ENCODE results near the gene RPGRIP1. TPM values are rescaled to one million over a fixed set of nuclear protein-coding genes. Genes with fewer than 3 reads are reported as not detected.

The RPGRIP1 gene
- total and polyA plus RNA-seq, 2 donors, result 0.19 to 0.30 TPM

- peaks cover 46 to 89% of the 10 kb centered on the region in 2 donors for H3K36me3 ChIP-seq (ENCODE audit: control insufficient read depth in 2 of 2, insufficient read depth in 2 of 2, low read length in 1 of 2)
- H3K27ac ChIP-seq (ENCODE audit: low read depth in 1 of 2, low read length in 1 of 2), result no peak overlapping the region
- H3K9me3 ChIP-seq (ENCODE audit: control insufficient read depth in 2 of 2, insufficient read depth in 1 of 2, low read length in 1 of 2), result no peaks in the 10 kb centered on the region
- no peak for DNase-seq (ENCODE audit: low read depth in 6 of 9, low spot score in 9 of 9)
- peaks cover 7 to 10% of the 10 kb centered on the region in 2 donors for H3K4me1 ChIP-seq (ENCODE audit: control insufficient read depth in 2 of 2, insufficient read depth in 2 of 2, low read length in 2 of 2)
- no peaks in the 10 kb centered on the region for H3K27me3 ChIP-seq (ENCODE audit: control insufficient read depth in 2 of 2, insufficient read depth in 1 of 2, low read length in 1 of 2)
- 35% methylated on average over 7 of the region's 7 CpGs for WGBS
- no peak overlapping the region for H3K4me3 ChIP-seq (ENCODE audit: low read length in 2 of 2)
These were observed 22.4 kb upstream of the RPGRIP1 start for GRCh38 chr14:21257394-21257909.

- Histone ChIP-seq H3K27ac (ENCODE audit: low read depth in 1 of 2, low read length in 1 of 2) (no peak overlapping the region), H3K4me3 (ENCODE audit: low read length in 2 of 2) (no peak overlapping the region), H3K27me3 (ENCODE audit: control insufficient read depth in 2 of 2, insufficient read depth in 1 of 2, low read length in 1 of 2) (no peaks in the 10 kb centered on the region), H3K9me3 (ENCODE audit: control insufficient read depth in 2 of 2, insufficient read depth in 1 of 2, low read length in 1 of 2) (no peaks in the 10 kb centered on the region), H3K36me3 (ENCODE audit: control insufficient read depth in 2 of 2, insufficient read depth in 2 of 2, low read length in 1 of 2) (peaks cover 51 to 93% of the 10 kb centered on the region in 2 donors), H3K4me1 (ENCODE audit: control insufficient read depth in 2 of 2, insufficient read depth in 2 of 2, low read length in 2 of 2) (peaks cover 8 to 12% of the 10 kb centered on the region in 2 donors)
- 93% methylated on average over 10 of the region's 10 CpGs for WGBS
- DNase-seq (ENCODE audit: low read depth in 6 of 9, low spot score in 9 of 9), result no peak
These were observed 21.6 kb upstream of the RPGRIP1 start for GRCh38 chr14:21258005-21258888.

- Histone ChIP-seq H3K4me3 (ENCODE audit: low read length in 2 of 2) (no peak overlapping the region), H3K4me1 (ENCODE audit: control insufficient read depth in 2 of 2, insufficient read depth in 2 of 2, low read length in 2 of 2) (peaks cover 8 to 16% of the 10 kb centered on the region in 2 donors), H3K27ac (ENCODE audit: low read depth in 1 of 2, low read length in 1 of 2) (no peak overlapping the region), H3K27me3 (ENCODE audit: control insufficient read depth in 2 of 2, insufficient read depth in 1 of 2, low read length in 1 of 2) (no peaks in the 10 kb centered on the region), H3K36me3 (ENCODE audit: control insufficient read depth in 2 of 2, insufficient read depth in 2 of 2, low read length in 1 of 2) (peaks cover 50 to 95% of the 10 kb centered on the region in 2 donors), H3K9me3 (ENCODE audit: control insufficient read depth in 2 of 2, insufficient read depth in 1 of 2, low read length in 1 of 2) (no peaks in the 10 kb centered on the region)
- WGBS, result 98% methylated on average over 5 of the region's 5 CpGs
- no peak for DNase-seq (ENCODE audit: low read depth in 6 of 9, low spot score in 9 of 9)
These were observed 20.7 kb upstream of the RPGRIP1 start for GRCh38 chr14:21258889-21259787.

GRCh38 chr14:21261824-21262223 lies 18.1 kb upstream of the RPGRIP1 start:
- Histone ChIP-seq H3K27ac (ENCODE audit: low read depth in 1 of 2, low read length in 1 of 2) (no peak overlapping the region), H3K4me1 (ENCODE audit: control insufficient read depth in 2 of 2, insufficient read depth in 2 of 2, low read length in 2 of 2) (peaks cover 20 to 34% of the 10 kb centered on the region in 2 donors), H3K27me3 (ENCODE audit: control insufficient read depth in 2 of 2, insufficient read depth in 1 of 2, low read length in 1 of 2) (no peaks in the 10 kb centered on the region), H3K4me3 (ENCODE audit: low read length in 2 of 2) (no peak overlapping the region), H3K9me3 (ENCODE audit: control insufficient read depth in 2 of 2, insufficient read depth in 1 of 2, low read length in 1 of 2) (peaks cover 0 to 2% of the 10 kb centered on the region in 2 donors), H3K36me3 (ENCODE audit: control insufficient read depth in 2 of 2, insufficient read depth in 2 of 2, low read length in 1 of 2) (peaks cover 43 to 94% of the 10 kb centered on the region in 2 donors)
- DNase-seq (ENCODE audit: low read depth in 6 of 9, low spot score in 9 of 9), result no peak
- WGBS, result 92% methylated on average over 1 of the region's 1 CpG

GRCh38 chr14:21262410-21262809 lies 17.5 kb upstream of the RPGRIP1 start:
- DNase-seq (ENCODE audit: low read depth in 6 of 9, low spot score in 9 of 9), result no peak
- Histone ChIP-seq H3K4me1 (ENCODE audit: control insufficient read depth in 2 of 2, insufficient read depth in 2 of 2, low read length in 2 of 2) (peaks cover 18 to 36% of the 10 kb centered on the region in 2 donors), H3K27me3 (ENCODE audit: control insufficient read depth in 2 of 2, insufficient read depth in 1 of 2, low read length in 1 of 2) (no peaks in the 10 kb centered on the region), H3K9me3 (ENCODE audit: control insufficient read depth in 2 of 2, insufficient read depth in 1 of 2, low read length in 1 of 2) (peaks cover 0 to 2% of the 10 kb centered on the region in 2 donors), H3K27ac (ENCODE audit: low read depth in 1 of 2, low read length in 1 of 2) (no peak overlapping the region), H3K4me3 (ENCODE audit: low read length in 2 of 2) (no peak overlapping the region), H3K36me3 (ENCODE audit: control insufficient read depth in 2 of 2, insufficient read depth in 2 of 2, low read length in 1 of 2) (peaks cover 37 to 92% of the 10 kb centered on the region in 2 donors)
- WGBS, result 89% methylated on average over 3 of the region's 3 CpGs

- H3K4me3 ChIP-seq (ENCODE audit: low read length in 2 of 2), result no peak overlapping the region
- peaks cover 34 to 93% of the 10 kb centered on the region in 2 donors for H3K36me3 ChIP-seq (ENCODE audit: control insufficient read depth in 2 of 2, insufficient read depth in 2 of 2, low read length in 1 of 2)
- H3K27me3 ChIP-seq (ENCODE audit: control insufficient read depth in 2 of 2, insufficient read depth in 1 of 2, low read length in 1 of 2), result no peaks in the 10 kb centered on the region
- peaks cover 15 to 30% of the 10 kb centered on the region in 2 donors for H3K4me1 ChIP-seq (ENCODE audit: control insufficient read depth in 2 of 2, insufficient read depth in 2 of 2, low read length in 2 of 2)
- peak overlapping the region in 1 of 2 donors; percentile 13 for H3K27ac ChIP-seq (ENCODE audit: low read depth in 1 of 2, low read length in 1 of 2)
- H3K9me3 ChIP-seq (ENCODE audit: control insufficient read depth in 2 of 2, insufficient read depth in 1 of 2, low read length in 1 of 2), result peaks cover 0 to 2% of the 10 kb centered on the region in 2 donors
- WGBS, result 32% methylated on average over 5 of the region's 5 CpGs
- no peak for DNase-seq (ENCODE audit: low read depth in 6 of 9, low spot score in 9 of 9)
These were observed 16.4 kb upstream of the RPGRIP1 start for GRCh38 chr14:21263284-21264024.

- no peak for DNase-seq (ENCODE audit: low read depth in 6 of 9, low spot score in 9 of 9)
- H3K27me3 ChIP-seq (ENCODE audit: control insufficient read depth in 2 of 2, insufficient read depth in 1 of 2, low read length in 1 of 2), result no peaks in the 10 kb centered on the region
- H3K27ac ChIP-seq (ENCODE audit: low read depth in 1 of 2, low read length in 1 of 2), result peak overlapping the region in 1 of 2 donors; percentile 13
- 56% methylated on average over 4 of the region's 4 CpGs for WGBS
- H3K9me3 ChIP-seq (ENCODE audit: control insufficient read depth in 2 of 2, insufficient read depth in 1 of 2, low read length in 1 of 2), result peaks cover 0 to 2% of the 10 kb centered on the region in 2 donors
- peaks cover 30 to 85% of the 10 kb centered on the region in 2 donors for H3K36me3 ChIP-seq (ENCODE audit: control insufficient read depth in 2 of 2, insufficient read depth in 2 of 2, low read length in 1 of 2)
- peaks cover 15 to 30% of the 10 kb centered on the region in 2 donors for H3K4me1 ChIP-seq (ENCODE audit: control insufficient read depth in 2 of 2, insufficient read depth in 2 of 2, low read length in 2 of 2)
- H3K4me3 ChIP-seq (ENCODE audit: low read length in 2 of 2), result no peak overlapping the region
These were observed 15.7 kb upstream of the RPGRIP1 start for GRCh38 chr14:21264025-21264801.

GRCh38 chr14:21267431-21267845 lies 12.4 kb upstream of the RPGRIP1 start:
- Histone ChIP-seq H3K27ac (ENCODE audit: low read depth in 1 of 2, low read length in 1 of 2) (peak overlapping the region in 1 of 2 donors; percentile 99), H3K4me3 (ENCODE audit: low read length in 2 of 2) (peak overlapping the region; percentile 83 to 97), H3K4me1 (ENCODE audit: control insufficient read depth in 2 of 2, insufficient read depth in 2 of 2, low read length in 2 of 2) (peaks cover 17 to 37% of the 10 kb centered on the region in 2 donors), H3K27me3 (ENCODE audit: control insufficient read depth in 2 of 2, insufficient read depth in 1 of 2, low read length in 1 of 2) (no peaks in the 10 kb centered on the region), H3K9me3 (ENCODE audit: control insufficient read depth in 2 of 2, insufficient read depth in 1 of 2, low read length in 1 of 2) (peaks cover 0 to 7% of the 10 kb centered on the region in 2 donors), H3K36me3 (ENCODE audit: control insufficient read depth in 2 of 2, insufficient read depth in 2 of 2, low read length in 1 of 2) (peaks cover 14 to 57% of the 10 kb centered on the region in 2 donors)
- no peak for DNase-seq (ENCODE audit: low read depth in 6 of 9, low spot score in 9 of 9)
- 7% methylated on average over 10 of the region's 10 CpGs for WGBS
